MCF 10A (cell line): ENCODE results near the gene NOXO1. TPM values are rescaled to one million over a fixed set of nuclear protein-coding genes. Genes with fewer than 3 reads are reported as not detected.

Source experiments
- Bru-seq: library from RNA; stranded (reverse); fragments of 400-500 nt; gene quantifications from one replicate; lab custom pipeline; 2021; lab: Mats Ljungman, UMichigan
- BruChase-seq, 2 experiments: library from RNA; stranded (reverse); fragments of 400-500 nt; gene quantifications; one replicate each; lab custom pipeline; 2021; lab: Mats Ljungman, UMichigan
- BruUV-seq: library from RNA; stranded (reverse); fragments of 400-500 nt; replicated peaks from 2 replicates; lab custom pipeline; 2021; lab: Mats Ljungman, UMichigan
- CTCF ChIA-PET: fragments of 300-600 bp; sonication (Branson Sonifier 250); formaldehyde crosslinking; extraction: SDS; loops from one replicate; lab custom pipeline; 2021; ENCODE audit warnings: antibody characterized with exemption, inconsistent platforms; lab: Yijun Ruan, JAX
- POLR2A ChIA-PET: fragments of 300-600, 350-650 bp; sonication (Branson Sonifier 250); formaldehyde crosslinking; extraction: SDS; loops from one replicate; lab custom pipeline; 2020; ENCODE audit warnings: antibody characterized with exemption, inconsistent platforms; lab: Yijun Ruan, JAX
- DNase-seq: peaks from one replicate; pipeline ENCODE4 v3.0.0-alpha.2; 2018; ENCODE audit not compliant: unreplicated experiment
- H3K27ac Mint-ChIP-seq: one replicate; pipeline ENCODE4 v1.8.0; 2022; ENCODE audit warnings: mild to moderate bottlenecking, low read depth, mixed read lengths; ENCODE audit not compliant: unreplicated experiment
- H3K27me3 Mint-ChIP-seq: one replicate; pipeline ENCODE4 v1.8.0; 2022; ENCODE audit warnings: mixed read lengths; ENCODE audit not compliant: insufficient read depth, unreplicated experiment
- H3K36me3 Mint-ChIP-seq: one replicate; pipeline ENCODE4 v1.8.0; 2022; ENCODE audit warnings: mild to moderate bottlenecking, moderate library complexity, mixed read lengths; ENCODE audit not compliant: insufficient read depth, unreplicated experiment
- H3K4me1 Mint-ChIP-seq: one replicate; pipeline ENCODE4 v1.8.0; 2022; ENCODE audit warnings: mixed read lengths; ENCODE audit not compliant: insufficient read depth, unreplicated experiment
- H3K4me3 Mint-ChIP-seq: one replicate; pipeline ENCODE4 v1.8.0; 2022; ENCODE audit warnings: mild to moderate bottlenecking, moderate library complexity, mixed read lengths; ENCODE audit not compliant: unreplicated experiment
- H3K9me3 Mint-ChIP-seq: one replicate; pipeline ENCODE4 v1.8.0; 2022; ENCODE audit warnings: mixed read lengths; ENCODE audit not compliant: unreplicated experiment
- intact Hi-C: fragments of 100-400 bp; cut with micrococcal nuclease; formaldehyde crosslinking; loops from 2 replicates; pipeline ENCODE4 v1.14.1; 2022
- long read RNA-seq: library from polyadenylated mRNA; stranded (forward); transcript quantifications from one replicate; pipeline ENCODE4 v2.0.0, GENCODE V29; 2022
- total RNA-seq: library from RNA; stranded (reverse); gene quantifications from 2 replicates; pipeline ENCODE4 v1.2.3, GENCODE V29; 2022
- TF ChIP-seq, protein P1 (sequence below): fragments of 200-600 bp; IDR thresholded peaks from one replicate; pipeline ENCODE4 v1.8.0; 2022; ENCODE audit warnings: antibody characterized with exemption, mild to moderate bottlenecking; ENCODE audit not compliant: unreplicated experiment

NOXO1 gene, protein sequence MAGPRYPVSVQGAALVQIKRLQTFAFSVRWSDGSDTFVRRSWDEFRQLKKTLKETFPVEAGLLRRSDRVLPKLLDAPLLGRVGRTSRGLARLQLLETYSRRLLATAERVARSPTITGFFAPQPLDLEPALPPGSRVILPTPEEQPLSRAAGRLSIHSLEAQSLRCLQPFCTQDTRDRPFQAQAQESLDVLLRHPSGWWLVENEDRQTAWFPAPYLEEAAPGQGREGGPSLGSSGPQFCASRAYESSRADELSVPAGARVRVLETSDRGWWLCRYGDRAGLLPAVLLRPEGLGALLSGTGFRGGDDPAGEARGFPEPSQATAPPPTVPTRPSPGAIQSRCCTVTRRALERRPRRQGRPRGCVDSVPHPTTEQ
- total RNA-seq (1.1 TPM in 1 of 2 replicates, not detected in the other), Bru-seq, nascent RNA (not detected), BruChase-seq, experiment 1, labeled RNA remaining after a 6-hour chase (percentile 15 among the genes with signal in this experiment), BruChase-seq, experiment 2, labeled RNA remaining after a 2-hour chase (not detected)
- long read RNA-seq, partial matches to known transcripts: 0 of 1 reads
- long read RNA-seq, other reads (novel, unspliced or antisense): 1 of 1 reads

DNA sequence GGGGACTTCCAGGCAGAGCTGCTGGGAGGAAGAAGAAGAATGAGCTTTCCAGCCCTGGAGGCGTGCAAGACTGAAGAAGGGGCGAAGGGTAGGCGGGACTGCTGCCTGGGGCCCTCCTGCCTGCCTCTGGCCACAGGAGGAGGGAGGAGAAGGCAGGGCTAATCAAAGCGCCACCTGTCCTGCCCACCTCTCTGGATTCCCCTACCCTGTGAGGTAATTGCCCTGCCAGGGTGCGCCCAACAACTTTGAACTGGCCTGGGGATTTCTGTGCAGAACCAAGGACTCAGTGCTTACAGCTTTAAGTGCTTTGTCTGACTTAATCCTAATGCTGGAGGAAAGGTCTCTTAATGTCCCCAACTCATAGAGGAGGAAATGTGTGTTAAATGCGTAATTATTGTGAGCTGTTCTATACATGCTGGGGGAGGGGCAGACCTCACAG lies at the start of gene NOXO1:
NOXO1 (minus strand) TSS at position 72 of the 439 bp plus-strand sequence. CDS start 290 bp downstream, outside the sequence.
- ChIA-PET CTCF (interaction anchor here (0.6 to 1.6 kb wide), 2 partner anchors 24 to 159 kb away, joined by 3 to 5 read pairs; no protein-coding TSS in a partner anchor), POLR2A (interaction anchor here (0.6 to 6.2 kb wide), 7 partner anchors 10 to 269 kb away, joined by 3 to 59 read pairs (median 8); partner anchors contain the start of genes RPS2, TBL3, TRAF7 and ZNF598)
- intact Hi-C loops: no loop called here
- BruUV-seq: no TSS peak
- H3K9me3 Mint-ChIP-seq: no peaks in the 10 kb centered on the region
- H3K36me3 Mint-ChIP-seq: peaks cover 35% of the 10 kb centered on the region
- H3K4me3 Mint-ChIP-seq: no peak within 1 kb of the TSS
- no peak within 1 kb of the TSS for H3K27ac Mint-ChIP-seq
- DNase-seq: no peak
- peaks cover 6% of the 10 kb centered on the region for H3K4me1 Mint-ChIP-seq
- H3K27me3 Mint-ChIP-seq: no peaks in the 10 kb centered on the region
- TF ChIP-seq, protein P1, sequence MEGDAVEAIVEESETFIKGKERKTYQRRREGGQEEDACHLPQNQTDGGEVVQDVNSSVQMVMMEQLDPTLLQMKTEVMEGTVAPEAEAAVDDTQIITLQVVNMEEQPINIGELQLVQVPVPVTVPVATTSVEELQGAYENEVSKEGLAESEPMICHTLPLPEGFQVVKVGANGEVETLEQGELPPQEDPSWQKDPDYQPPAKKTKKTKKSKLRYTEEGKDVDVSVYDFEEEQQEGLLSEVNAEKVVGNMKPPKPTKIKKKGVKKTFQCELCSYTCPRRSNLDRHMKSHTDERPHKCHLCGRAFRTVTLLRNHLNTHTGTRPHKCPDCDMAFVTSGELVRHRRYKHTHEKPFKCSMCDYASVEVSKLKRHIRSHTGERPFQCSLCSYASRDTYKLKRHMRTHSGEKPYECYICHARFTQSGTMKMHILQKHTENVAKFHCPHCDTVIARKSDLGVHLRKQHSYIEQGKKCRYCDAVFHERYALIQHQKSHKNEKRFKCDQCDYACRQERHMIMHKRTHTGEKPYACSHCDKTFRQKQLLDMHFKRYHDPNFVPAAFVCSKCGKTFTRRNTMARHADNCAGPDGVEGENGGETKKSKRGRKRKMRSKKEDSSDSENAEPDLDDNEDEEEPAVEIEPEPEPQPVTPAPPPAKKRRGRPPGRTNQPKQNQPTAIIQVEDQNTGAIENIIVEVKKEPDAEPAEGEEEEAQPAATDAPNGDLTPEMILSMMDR: no peak

DNA sequence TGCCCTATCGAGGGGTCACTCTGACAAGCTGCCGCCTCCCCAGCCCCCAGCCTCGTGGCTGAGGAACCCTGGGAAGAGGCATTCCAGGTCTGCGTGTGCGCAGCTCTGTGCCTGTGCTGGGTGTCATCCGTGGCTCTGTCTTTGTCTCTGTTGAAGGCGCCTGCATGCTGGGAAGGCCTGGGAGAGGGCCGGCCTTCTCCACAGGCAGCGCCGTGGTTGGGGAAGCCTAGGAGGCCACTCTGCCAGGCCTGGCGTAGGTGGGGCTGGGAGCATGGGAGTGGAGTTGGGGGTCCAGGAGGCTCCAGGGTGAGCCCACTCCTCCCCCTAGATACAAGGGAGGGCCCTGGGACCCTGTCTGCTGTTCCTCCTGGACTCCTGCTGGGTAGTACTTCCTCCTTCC lies 48.8 kb upstream of the NOXO1 start:
- DNase-seq: no peak
- H3K27me3 Mint-ChIP-seq: no peaks in the 10 kb centered on the region
- H3K27ac Mint-ChIP-seq: no peak overlapping the region
- intact Hi-C loops: no loop called here
- no peaks in the 10 kb centered on the region for H3K9me3 Mint-ChIP-seq
- POLR2A ChIA-PET: interaction anchor here (0.6 kb wide), 1 partner anchor 11 kb away, joined by 5 read pairs; the partner anchor contains the start of gene NPW
- H3K4me1 Mint-ChIP-seq: no peaks in the 10 kb centered on the region
- CTCF ChIA-PET: no interaction called here
- no TSS peak for BruUV-seq
- TF ChIP-seq, protein P1: no peak
- no peak overlapping the region for H3K4me3 Mint-ChIP-seq
- H3K36me3 Mint-ChIP-seq: peaks cover 7% of the 10 kb centered on the region

DNA sequence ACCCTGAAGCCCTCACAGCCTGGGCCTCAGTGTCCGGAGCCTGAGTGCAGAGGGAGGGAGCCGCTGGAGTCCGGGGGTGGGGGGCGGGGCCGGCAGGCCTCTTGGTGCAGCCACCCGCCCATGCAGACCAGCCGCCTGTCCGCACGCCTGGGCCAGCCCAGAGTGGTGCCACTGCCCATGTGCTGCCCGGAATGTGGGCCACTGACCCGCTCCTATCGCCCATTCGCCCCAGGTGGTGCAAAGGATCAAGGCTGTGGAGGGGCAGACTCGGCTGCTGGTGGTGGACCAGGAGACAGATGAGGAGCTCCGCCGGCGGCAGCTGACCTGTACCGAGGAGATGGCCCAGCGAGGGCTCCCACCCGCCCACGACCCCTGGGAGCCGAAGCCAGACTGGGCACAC lies 48.1 kb upstream of the NOXO1 start:
- intact Hi-C loops: no loop called here
- no peaks in the 10 kb centered on the region for H3K27me3 Mint-ChIP-seq
- TF ChIP-seq, protein P1: no peak

More for the DNA sequence above, 48.1 kb upstream of the NOXO1 start:
- ChIA-PET POLR2A (interaction anchor here (0.6 kb wide), 1 partner anchor 10 kb away, joined by 5 read pairs; the partner anchor contains the start of gene NPW), CTCF (no interaction called here)
- DNase-seq: no peak
- H3K4me1 Mint-ChIP-seq: no peaks in the 10 kb centered on the region
- H3K4me3 Mint-ChIP-seq: no peak overlapping the region
- no peaks in the 10 kb centered on the region for H3K9me3 Mint-ChIP-seq
- peaks cover 7% of the 10 kb centered on the region for H3K36me3 Mint-ChIP-seq
- H3K27ac Mint-ChIP-seq: no peak overlapping the region
- BruUV-seq: no TSS peak
